A549 (cell line): ENCODE data around the gene DYNC1I2. TPM values are rescaled to one million over a fixed set of nuclear protein-coding genes. Genes with fewer than 3 reads are reported as not detected.

Experiments used
- ATAC-seq, 2 experiments: fragments of 200-7000 bp in 1 of 2; fragments of >200 bp in 1 of 2; cut with Nextera tagmentation in 1 of 2; cut with Tn5 transposase in 1 of 2; 3 replicates each; pipeline versions ENCODE4 v1.8.0 to v1.9.1; 2018 to 2020; ENCODE audit warnings: mild to moderate bottlenecking in 1 of 2, moderate library complexity in 1 of 2
- CTCF ChIA-PET: fragments of 300-600 bp; sonication (Branson Sonifier 250); formaldehyde crosslinking; extraction: SDS; loops from one replicate; lab custom pipeline; 2021; ENCODE audit warnings: antibody characterized with exemption, inconsistent platforms; lab: Yijun Ruan, JAX
- POLR2A ChIA-PET: fragments of 350-600 bp; formaldehyde crosslinking; extraction: SDS; loops from one replicate; lab custom pipeline; 2021; ENCODE audit warnings: antibody characterized with exemption, inconsistent platforms; lab: Yijun Ruan, JAX
- DNase-seq, 2 experiments: peaks; one replicate each; pipeline versions ENCODE4 v3.0.0 to v3.0.0-alpha.2; 2011 to 2016; ENCODE audit warnings: low read depth in 1 of 2, low spot score in 1 of 2
- FAIRE-seq: peaks from 2 replicates; lab custom pipeline; 2011; peaks lifted over from hg19 to GRCh38; lab: Jason Lieb, UNC
- H3K27ac ChIP-seq, 2 experiments: fragments of >200 bp; sonication (Bioruptor Twin); formaldehyde crosslinking; 3 replicates each; pipeline ENCODE4 v1.5.1; 2016 to 2017
- H3K4me1 ChIP-seq: fragments of >200 bp; sonication (Bioruptor Twin); formaldehyde crosslinking; 3 replicates; pipeline ENCODE4 v1.6.1; 2016
- H3K4me2 ChIP-seq: fragments of >200 bp; sonication (Bioruptor Twin); formaldehyde crosslinking; 3 replicates; pipeline ENCODE4 v1.6.1; 2016
- H3K4me3 ChIP-seq: fragments of >200 bp; sonication (Bioruptor Twin); formaldehyde crosslinking; 3 replicates; pipeline ENCODE4 v1.5.1; 2016
- H3K9me3 ChIP-seq: fragments of >200 bp; sonication (Bioruptor Twin); formaldehyde crosslinking; 3 replicates; pipeline ENCODE4 v1.6.1; 2016
- ATOH8 ChIP-seq: fragments of 250-450 bp; sonication (Bioruptor Pico); IDR thresholded peaks from 2 replicates; pipeline ENCODE4 v1.5.0; 2020; ENCODE audit warnings: low read depth, mild to moderate bottlenecking, moderate library complexity
- BHLHE40 ChIP-seq: IDR thresholded peaks from 2 replicates; pipeline ENCODE4 v1.6.1; 2012; ENCODE audit warnings: low read depth, low read length, inconsistent platforms
- CEBPB ChIP-seq, 2 experiments: fragments of >200 bp in 1 of 2; sonication (Bioruptor Twin) in 1 of 2; formaldehyde crosslinking in 1 of 2; IDR thresholded peaks; 2 replicates each; pipeline ENCODE4 v1.6.1; 2012 to 2016
- CHD2 ChIP-seq: fragments of 150-350 bp; IDR thresholded peaks from 2 replicates; pipeline ENCODE4 v1.6.1; 2014; ENCODE audit warnings: low read length; ENCODE audit not compliant: partially characterized antibody
- CHD4 ChIP-seq: fragments of 200-600 bp; sonication (generic); IDR thresholded peaks from 2 replicates; pipeline ENCODE4 v1.6.1; 2016; ENCODE audit warnings: antibody characterized with exemption, mild to moderate bottlenecking, borderline replicate concordance
- GATA3 ChIP-seq: IDR thresholded peaks from 2 replicates; pipeline ENCODE4 v1.6.1; 2012; ENCODE audit warnings: borderline replicate concordance
- HDAC2 ChIP-seq: fragments of 200-600 bp; sonication (generic); IDR thresholded peaks from 2 replicates; pipeline ENCODE4 v1.6.1; 2016
- HEYL ChIP-seq: fragments of 250-450 bp; sonication (Bioruptor Pico); IDR thresholded peaks from 2 replicates; pipeline ENCODE4 v1.8.0; 2021; ENCODE audit warnings: mild to moderate bottlenecking, moderate library complexity
- HOXB13 ChIP-seq: fragments of 250-450 bp; sonication (Bioruptor Pico); IDR thresholded peaks from 2 replicates; pipeline ENCODE4 v1.5.0; 2020; ENCODE audit warnings: low read depth, mild to moderate bottlenecking, moderate library complexity
- HOXB5 ChIP-seq: fragments of 250-450 bp; sonication (Bioruptor Pico); IDR thresholded peaks from 2 replicates; pipeline ENCODE4 v1.5.0; 2020; ENCODE audit warnings: mild to moderate bottlenecking, moderate library complexity
- JUN ChIP-seq, 2 experiments: fragments of >200 bp; sonication (Bioruptor Twin); formaldehyde crosslinking; IDR thresholded peaks; 2 replicates in 1 of 2; 3 replicates in 1 of 2; pipeline ENCODE4 v1.6.1; 2016 to 2017
- KDM1A ChIP-seq: fragments of 200-600 bp; sonication (generic); IDR thresholded peaks from 2 replicates; pipeline ENCODE4 v1.6.1; 2016; ENCODE audit warnings: low read depth, mild to moderate bottlenecking
- KDM5A ChIP-seq: fragments of 200-600 bp; sonication (generic); IDR thresholded peaks from 2 replicates; pipeline ENCODE4 v1.6.1; 2016; ENCODE audit warnings: antibody characterized with exemption, mild to moderate bottlenecking
- MYC ChIP-seq: IDR thresholded peaks from 2 replicates; pipeline ENCODE4 v1.6.1; 2012; ENCODE audit warnings: mild to moderate bottlenecking, inconsistent platforms, low read length, improper control_type of control experiment, borderline replicate concordance
- PHF8 ChIP-seq: fragments of 200-600 bp; sonication (generic); IDR thresholded peaks from 2 replicates; pipeline ENCODE4 v1.6.1; 2016; ENCODE audit warnings: low read depth, mild to moderate bottlenecking, antibody characterized with exemption, moderate library complexity, borderline replicate concordance
- USF2 ChIP-seq: fragments of 450-650 bp; IDR thresholded peaks from 2 replicates; pipeline ENCODE4 v1.6.1; 2014; ENCODE audit warnings: antibody characterized with exemption
- WGBS: methylation state at CpG from one replicate; pipeline ENCODE4 v1.1.6; 2017; ENCODE audit errors: missing lambda C conversion rate; 5-methylcytosine and 5-hydroxymethylcytosine counted together
- polyA plus RNA-seq, 4 experiments: library from polyadenylated mRNA; depleted of rRNA in 3 of 4; stranded (reverse); fragments of >200 nt; fragmentation: RNase III in 1 of 4; extraction: RNeasy Plus Mini Kit Qiagen cat#74134 plus additional on column Dnase treatment in 1 of 4; gene quantifications; 2 replicates in 3 of 4; 3 replicates in 1 of 4; pipeline ENCODE4 v1.2.3, GENCODE V29; 2011 to 2017
- TF ChIP-seq, protein P1 (sequence below): IDR thresholded peaks from 2 replicates; pipeline ENCODE4 v1.6.1; 2012
- TF ChIP-seq, protein P2 (sequence below): fragments of 150-350 bp; IDR thresholded peaks from 2 replicates; pipeline ENCODE4 v1.6.1; 2014; ENCODE audit warnings: low read depth, mild to moderate bottlenecking, low read length
- TF ChIP-seq, protein P3 (sequence below): IDR thresholded peaks from 2 replicates; pipeline ENCODE4 v1.6.1; 2012; ENCODE audit warnings: low read depth, borderline replicate concordance

DYNC1I2 gene
- polyA plus RNA-seq, 2 of the 4 experiments (the other 2 are of a cell fraction) = 87.6 to 150 TPM

- H3K4me1 ChIP-seq = no peaks in the 10 kb centered on the region
- no peak for FAIRE-seq
- TF ChIP-seq, protein P1, sequence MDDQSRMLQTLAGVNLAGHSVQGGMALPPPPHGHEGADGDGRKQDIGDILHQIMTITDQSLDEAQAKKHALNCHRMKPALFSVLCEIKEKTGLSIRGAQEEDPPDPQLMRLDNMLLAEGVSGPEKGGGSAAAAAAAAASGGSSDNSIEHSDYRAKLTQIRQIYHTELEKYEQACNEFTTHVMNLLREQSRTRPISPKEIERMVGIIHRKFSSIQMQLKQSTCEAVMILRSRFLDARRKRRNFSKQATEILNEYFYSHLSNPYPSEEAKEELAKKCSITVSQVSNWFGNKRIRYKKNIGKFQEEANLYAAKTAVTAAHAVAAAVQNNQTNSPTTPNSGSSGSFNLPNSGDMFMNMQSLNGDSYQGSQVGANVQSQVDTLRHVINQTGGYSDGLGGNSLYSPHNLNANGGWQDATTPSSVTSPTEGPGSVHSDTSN = no peak
- no peak for TF ChIP-seq GATA3
- no peak for TF ChIP-seq KDM5A
- TF ChIP-seq CEBPB (IDR thresholded peaks at IDR 0.05) = no peak
- TF ChIP-seq HOXB5 = no peak
- no peak for TF ChIP-seq HDAC2
- TF ChIP-seq, protein P2, sequence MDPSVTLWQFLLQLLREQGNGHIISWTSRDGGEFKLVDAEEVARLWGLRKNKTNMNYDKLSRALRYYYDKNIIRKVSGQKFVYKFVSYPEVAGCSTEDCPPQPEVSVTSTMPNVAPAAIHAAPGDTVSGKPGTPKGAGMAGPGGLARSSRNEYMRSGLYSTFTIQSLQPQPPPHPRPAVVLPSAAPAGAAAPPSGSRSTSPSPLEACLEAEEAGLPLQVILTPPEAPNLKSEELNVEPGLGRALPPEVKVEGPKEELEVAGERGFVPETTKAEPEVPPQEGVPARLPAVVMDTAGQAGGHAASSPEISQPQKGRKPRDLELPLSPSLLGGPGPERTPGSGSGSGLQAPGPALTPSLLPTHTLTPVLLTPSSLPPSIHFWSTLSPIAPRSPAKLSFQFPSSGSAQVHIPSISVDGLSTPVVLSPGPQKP = no peak
- TF ChIP-seq BHLHE40 = no peak
- TF ChIP-seq JUN (IDR thresholded peaks at IDR 0.05) = no peak
- no peak for TF ChIP-seq CHD2
- no peak for TF ChIP-seq MYC
- TF ChIP-seq HOXB13 = no peak
- TF ChIP-seq, all 56 proteins: peak for 0
- ChIA-PET POLR2A (no interaction called here), CTCF (no interaction called here)
- DNase-seq = no peak
- H3K4me2 ChIP-seq = no peak overlapping the region
- no peak overlapping the region for H3K4me3 ChIP-seq
- H3K9me3 ChIP-seq = no peaks in the 10 kb centered on the region
- ATAC-seq = no peak
- 88% methylated on average over 1 of the region's 1 CpG for WGBS
- H3K27ac ChIP-seq = no peak overlapping the region
Measured at GRCh38 chr2:171726847-171727450, 39.7 kb downstream of the DYNC1I2 start.

- TF ChIP-seq ATOH8 (CRISPR knock-in tag) (no peak), HEYL (no peak), KDM1A (no peak), USF2 (no peak), HOXB5 (no peak), PHF8 (no peak), CHD4 (no peak), CEBPB (IDR thresholded peaks at IDR 0.05) (no peak), GATA3 (no peak)
- TF ChIP-seq, protein P3, sequence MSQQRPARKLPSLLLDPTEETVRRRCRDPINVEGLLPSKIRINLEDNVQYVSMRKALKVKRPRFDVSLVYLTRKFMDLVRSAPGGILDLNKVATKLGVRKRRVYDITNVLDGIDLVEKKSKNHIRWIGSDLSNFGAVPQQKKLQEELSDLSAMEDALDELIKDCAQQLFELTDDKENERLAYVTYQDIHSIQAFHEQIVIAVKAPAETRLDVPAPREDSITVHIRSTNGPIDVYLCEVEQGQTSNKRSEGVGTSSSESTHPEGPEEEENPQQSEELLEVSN = no peak
- no peak for DNase-seq
- Histone ChIP-seq H3K9me3 (no peaks in the 10 kb centered on the region), H3K4me3 (no peak overlapping the region), H3K4me2 (no peak overlapping the region), H3K27ac (no peak overlapping the region), H3K4me1 (no peaks in the 10 kb centered on the region)
- ChIA-PET CTCF (interaction anchor here (1.3 kb wide), 1 partner anchor 377 kb away, joined by 5 read pairs; no protein-coding TSS in a partner anchor), POLR2A (no interaction called here)
- no peak for FAIRE-seq
- 80% methylated on average over 3 of the region's 3 CpGs for WGBS
- ATAC-seq = no peak
Measured at GRCh38 chr2:171728989-171729951, 42.0 kb downstream of the DYNC1I2 start.
